ENCODE results near the gene NMRK1.

The NMRK1 gene

GRCh38 chr9:75087824-75088645 lies at the start of gene NMRK1, which contains the start of gene OSTF1:
NMRK1 (minus strand) TSS chr9:75088155; CDS start chr9:75083115, 5,040 bp downstream.
OSTF1 (plus strand) TSS chr9:75088514; CDS start chr9:75088693, 179 bp downstream.
- peak; percentile 84 to 85 (median 84) for DNase-seq (ENCODE audit: low read depth in 3 of 3, low spot score in 1 of 3)

- DNase-seq (ENCODE audit: low read depth in 3 of 3, low spot score in 1 of 3): no peak
Observed at GRCh38 chr9:75134495-75134894, 46.5 kb upstream of the NMRK1 start.

GRCh38 chr9:75133396-75133795 lies 45.4 kb upstream of the NMRK1 start:
- no peak for DNase-seq (ENCODE audit: low read depth in 3 of 3, low spot score in 1 of 3)

- DNase-seq (ENCODE audit: low read depth in 3 of 3, low spot score in 1 of 3): no peak
Observed at GRCh38 chr9:75132244-75132643, 44.3 kb upstream of the NMRK1 start.

GRCh38 chr9:75131700-75132099 lies 43.7 kb upstream of the NMRK1 start:
- DNase-seq (ENCODE audit: low read depth in 3 of 3, low spot score in 1 of 3): no peak

GRCh38 chr9:75130621-75131230 lies 42.8 kb upstream of the NMRK1 start:
- DNase-seq (ENCODE audit: low read depth in 3 of 3, low spot score in 1 of 3): no peak

- no peak for DNase-seq (ENCODE audit: low read depth in 3 of 3, low spot score in 1 of 3)
Observed at GRCh38 chr9:75130172-75130571, 42.2 kb upstream of the NMRK1 start.

GRCh38 chr9:75128535-75128934 lies 40.6 kb upstream of the NMRK1 start:
- no peak for DNase-seq (ENCODE audit: low read depth in 3 of 3, low spot score in 1 of 3)

GRCh38 chr9:75123696-75124095 lies 35.7 kb upstream of the NMRK1 start:
- no peak for DNase-seq (ENCODE audit: low read depth in 3 of 3, low spot score in 1 of 3)

GRCh38 chr9:75121914-75122558 lies 34.1 kb upstream of the NMRK1 start:
- no peak for DNase-seq (ENCODE audit: low read depth in 3 of 3, low spot score in 1 of 3)

- no peak for DNase-seq (ENCODE audit: low read depth in 3 of 3, low spot score in 1 of 3)
Observed at GRCh38 chr9:75120686-75121085, 32.7 kb upstream of the NMRK1 start.

- DNase-seq (ENCODE audit: low read depth in 3 of 3, low spot score in 1 of 3): no peak
Observed at GRCh38 chr9:75117564-75117963, 29.6 kb upstream of the NMRK1 start.

- no peak for DNase-seq (ENCODE audit: low read depth in 3 of 3, low spot score in 1 of 3)
Observed at GRCh38 chr9:75116306-75116705, 28.4 kb upstream of the NMRK1 start.

- no peak for DNase-seq (ENCODE audit: low read depth in 3 of 3, low spot score in 1 of 3)
Observed at GRCh38 chr9:75112789-75113188, 24.8 kb upstream of the NMRK1 start.

- no peak for DNase-seq (ENCODE audit: low read depth in 3 of 3, low spot score in 1 of 3)
Observed at GRCh38 chr9:75111019-75111622, 23.2 kb upstream of the NMRK1 start.

- DNase-seq (ENCODE audit: low read depth in 3 of 3, low spot score in 1 of 3): no peak
Observed at GRCh38 chr9:75109210-75109839, 21.4 kb upstream of the NMRK1 start.

GRCh38 chr9:75108571-75108970 lies 20.6 kb upstream of the NMRK1 start:
- no peak for DNase-seq (ENCODE audit: low read depth in 3 of 3, low spot score in 1 of 3)

GRCh38 chr9:75106857-75107256 lies 18.9 kb upstream of the NMRK1 start:
- no peak for DNase-seq (ENCODE audit: low read depth in 3 of 3, low spot score in 1 of 3)

- no peak for DNase-seq (ENCODE audit: low read depth in 3 of 3, low spot score in 1 of 3)
Observed at GRCh38 chr9:75105841-75106240, 17.9 kb upstream of the NMRK1 start.

- DNase-seq (ENCODE audit: low read depth in 3 of 3, low spot score in 1 of 3): no peak
Observed at GRCh38 chr9:75105019-75105540, 17.1 kb upstream of the NMRK1 start.

- DNase-seq (ENCODE audit: low read depth in 3 of 3, low spot score in 1 of 3): no peak
Observed at GRCh38 chr9:75104607-75105006, 16.7 kb upstream of the NMRK1 start.
